ENCODE data around the gene ZNF423.
"Not testable (repeated sequence)": the region's sequence is repeated elsewhere in the genome, so short reads cannot be mapped to it uniquely, and the experiment has no call there.

The ZNF423 gene

DNA sequence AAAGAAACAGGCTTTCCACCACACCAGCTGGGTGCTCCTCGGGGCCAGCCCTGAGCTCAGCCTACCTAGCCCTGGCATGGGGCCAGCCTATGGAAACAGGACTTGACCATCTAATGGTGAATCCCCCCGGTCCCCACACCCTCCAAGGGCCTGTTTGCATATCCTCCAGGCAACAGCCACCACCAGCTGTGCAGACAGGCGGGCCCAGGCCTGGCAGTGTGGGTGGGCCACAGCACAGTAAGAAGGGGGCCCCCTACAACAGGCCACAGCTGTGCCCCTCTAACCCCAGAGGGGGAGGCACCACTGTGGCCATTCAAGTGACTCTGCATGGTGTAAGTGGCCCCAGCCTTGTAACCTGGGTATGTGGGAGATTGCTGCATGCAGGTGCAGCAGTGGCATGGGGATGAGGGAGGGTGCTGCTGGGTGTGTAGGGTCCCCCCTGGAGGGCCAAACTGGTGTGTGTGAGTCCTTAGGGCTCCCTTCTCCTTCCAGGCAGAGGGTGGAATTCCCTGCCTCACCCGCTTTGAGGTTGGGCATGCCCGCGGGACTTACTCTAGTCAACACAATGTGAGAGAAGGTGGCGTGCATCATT lies 334.1 kb downstream of the ZNF423 start:
- no peak for DNase-seq

DNA sequence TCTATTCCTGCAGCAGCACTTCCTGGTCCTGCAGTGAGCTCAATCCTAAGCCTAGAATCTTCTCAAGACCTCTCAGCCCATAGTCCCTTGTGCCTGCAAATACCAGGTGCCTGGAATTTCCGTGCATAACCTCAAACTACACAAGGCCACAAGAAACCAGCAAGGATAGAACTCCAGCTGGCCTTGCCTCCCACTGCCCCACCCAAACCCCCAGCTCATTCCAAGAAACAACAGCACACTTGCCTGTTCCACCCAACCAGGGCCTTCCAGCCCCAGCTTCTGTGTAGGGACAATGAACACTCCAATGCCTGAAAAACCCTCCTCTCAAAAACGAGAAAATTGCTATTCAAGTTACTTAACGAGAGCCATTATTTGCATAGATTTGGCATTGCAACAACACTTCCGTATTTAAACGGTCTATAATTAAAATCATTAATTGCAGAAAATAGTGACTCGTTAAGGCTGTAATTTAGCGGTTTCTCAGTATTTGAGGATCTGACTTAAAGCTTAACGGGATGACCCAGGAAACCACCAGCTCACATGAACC lies 335.3 kb downstream of the ZNF423 start:
- no peak for DNase-seq

DNA sequence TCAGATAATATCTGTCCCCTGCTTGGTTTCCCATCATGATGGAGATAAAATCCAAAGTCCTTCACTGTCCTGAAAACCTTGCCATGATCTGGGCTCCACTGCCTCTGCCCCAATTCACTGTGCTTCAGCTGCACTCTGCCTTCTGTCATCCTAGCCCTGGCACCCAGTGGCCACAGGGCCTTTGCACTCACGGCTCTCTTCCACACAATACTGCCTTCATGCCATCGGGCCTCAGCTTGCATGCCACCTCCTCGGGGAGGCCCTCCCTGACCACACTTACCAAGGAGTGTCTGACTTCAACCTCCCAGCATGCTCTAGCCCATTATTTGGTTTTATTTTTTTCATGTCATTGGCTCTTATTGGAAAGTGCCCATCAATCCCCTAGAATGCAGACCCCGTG lies 336.2 kb downstream of the ZNF423 start:
- DNase-seq = no peak

DNA sequence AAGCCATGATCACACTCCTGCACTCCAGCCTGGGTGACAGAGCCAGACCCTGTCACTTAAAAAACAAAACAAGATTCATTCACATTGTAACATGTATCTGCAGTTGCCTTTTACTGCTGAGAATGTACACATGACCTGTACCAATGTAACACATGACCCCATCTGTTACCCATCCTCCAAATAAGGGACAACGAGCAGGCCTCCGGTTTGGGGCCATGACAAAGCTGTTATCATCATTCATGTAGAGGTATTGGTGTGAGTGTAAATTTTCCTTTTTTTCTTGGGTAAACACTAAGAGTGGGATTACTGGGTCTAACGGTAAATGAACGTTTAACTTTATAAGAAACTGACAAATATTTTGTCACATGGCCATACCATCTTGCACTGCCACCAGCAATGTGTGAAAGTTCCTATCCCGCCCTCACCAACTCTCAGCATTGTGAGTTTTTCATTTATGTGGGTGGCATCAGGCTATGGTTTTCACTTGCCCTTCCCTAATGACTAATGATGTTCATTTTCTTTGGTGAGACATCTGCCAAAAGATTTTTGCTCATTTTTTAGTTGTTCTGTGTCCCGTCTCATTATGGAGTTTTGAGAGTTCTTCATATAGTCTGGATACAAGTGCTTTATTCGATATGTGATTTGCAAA lies 336.8 kb downstream of the ZNF423 start:
- no peak for DNase-seq

DNA sequence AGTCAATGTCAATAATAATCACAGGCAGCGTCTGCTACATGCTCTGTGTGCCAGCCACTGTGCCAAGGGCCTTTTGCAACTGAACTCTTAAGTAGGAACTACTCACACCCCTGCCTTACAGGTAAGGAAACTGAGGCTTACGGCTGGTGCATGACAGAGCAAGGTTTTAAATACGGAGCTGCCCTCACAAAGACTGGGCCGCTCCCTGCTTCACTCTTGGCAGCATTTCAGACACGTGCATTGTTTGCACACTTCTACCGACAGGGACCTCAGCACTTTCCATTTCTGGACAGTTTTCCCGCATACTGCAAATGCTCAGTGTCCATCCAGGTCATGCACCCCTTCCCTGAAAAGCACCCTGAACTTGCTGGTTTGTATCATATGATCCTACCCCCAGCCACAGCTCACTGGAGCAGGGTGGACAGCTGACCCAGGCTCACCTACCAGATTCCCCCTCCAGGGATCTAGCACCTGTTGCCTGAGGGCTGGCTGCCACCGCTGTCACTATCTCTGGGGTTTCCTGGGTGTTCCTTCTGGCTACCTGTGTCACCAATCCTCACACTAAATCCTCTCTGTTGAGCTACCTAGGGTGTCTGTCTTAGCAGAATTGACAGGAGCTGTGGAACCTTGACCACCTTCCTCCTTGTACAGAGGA lies 339.4 kb downstream of the ZNF423 start:
- DNase-seq = no peak

DNA sequence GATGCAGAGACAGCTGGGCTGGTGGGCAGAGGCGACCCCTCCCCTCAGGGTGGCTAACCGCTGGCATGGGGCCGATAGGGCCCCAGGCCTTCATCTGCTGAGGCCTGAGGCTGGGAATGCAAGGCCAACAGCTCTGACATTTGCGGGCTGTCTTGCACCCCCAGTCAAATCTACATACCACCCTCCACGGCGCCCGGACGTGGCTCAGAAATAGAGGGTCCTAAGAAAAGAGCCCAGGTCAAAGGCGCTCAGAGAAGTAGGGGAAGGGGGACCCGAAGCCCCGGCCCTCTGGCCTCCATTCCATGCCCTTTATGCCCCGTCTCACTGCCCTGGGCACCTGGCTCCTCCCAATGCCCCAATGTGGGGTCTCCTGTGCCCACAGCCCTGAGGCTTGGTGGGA lies 340.1 kb downstream of the ZNF423 start:
- no peak for DNase-seq

DNA sequence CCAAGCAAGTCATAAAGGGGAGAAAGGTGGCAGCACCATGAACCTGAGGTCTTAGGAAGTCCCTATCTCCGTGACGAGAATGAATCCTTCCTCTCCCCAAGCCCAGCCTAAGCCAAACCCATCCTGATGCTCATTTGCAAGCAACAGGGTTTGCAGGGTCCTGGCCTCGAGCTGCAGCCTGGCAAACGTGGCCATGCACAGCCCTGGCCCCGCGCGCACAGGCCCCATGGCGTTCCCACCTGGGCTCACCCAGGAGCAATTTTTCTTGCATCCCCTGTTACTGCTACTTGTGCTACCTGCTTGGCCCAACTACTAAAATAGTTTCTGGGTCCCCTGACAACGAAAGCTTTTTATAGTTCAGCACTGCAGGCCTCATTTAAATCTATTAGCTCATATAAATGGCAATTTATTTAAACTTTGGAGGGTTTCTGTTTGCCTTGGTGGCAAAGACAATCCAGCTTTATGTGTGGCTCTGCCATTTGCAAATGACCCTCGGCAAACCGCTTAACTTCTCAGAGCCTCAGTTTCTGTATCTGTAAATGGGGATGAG lies 340.8 kb downstream of the ZNF423 start:
- DNase-seq = no peak

DNA sequence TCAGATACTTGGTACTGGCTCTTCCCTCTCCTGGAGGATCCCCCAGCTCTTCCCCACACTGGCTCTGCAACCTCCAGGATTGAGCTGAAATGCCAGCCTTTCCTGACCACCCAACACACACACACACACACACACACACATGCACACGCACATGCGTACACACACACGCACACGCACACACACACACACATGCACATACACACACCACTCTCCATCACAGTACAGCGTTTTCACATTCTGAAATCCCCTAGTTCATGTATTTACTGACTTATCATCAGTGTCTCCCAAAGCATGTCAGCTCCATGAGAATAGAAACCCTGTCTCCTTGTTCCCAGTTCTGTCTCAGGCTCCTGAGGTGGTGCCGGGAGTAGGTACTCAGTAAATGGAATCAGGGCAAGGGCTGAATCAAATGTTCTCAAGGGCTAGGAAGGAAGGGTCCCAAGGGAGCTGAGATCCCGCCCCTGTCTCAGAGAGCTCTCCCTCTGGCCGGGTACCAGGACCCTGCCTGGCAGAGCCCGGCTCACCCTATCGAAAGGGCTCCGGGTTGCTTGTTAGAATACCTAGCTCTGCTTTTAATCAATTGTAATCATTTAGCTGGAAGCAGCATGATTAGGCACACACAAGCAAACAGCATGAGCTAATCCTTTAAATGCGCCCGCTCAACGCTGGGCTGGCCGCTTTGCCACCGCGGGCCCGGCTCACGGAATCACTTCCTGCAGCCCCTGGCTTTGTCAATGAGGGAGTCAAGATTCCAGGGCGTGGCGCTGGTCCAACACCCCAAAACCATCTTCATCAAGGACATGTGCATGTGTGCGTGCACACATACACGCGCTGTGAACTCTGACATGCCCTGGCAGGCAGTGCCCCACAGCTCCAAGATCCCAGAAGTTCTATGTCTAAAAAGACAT lies 341.6 kb downstream of the ZNF423 start:
- DNase-seq = no peak

DNA sequence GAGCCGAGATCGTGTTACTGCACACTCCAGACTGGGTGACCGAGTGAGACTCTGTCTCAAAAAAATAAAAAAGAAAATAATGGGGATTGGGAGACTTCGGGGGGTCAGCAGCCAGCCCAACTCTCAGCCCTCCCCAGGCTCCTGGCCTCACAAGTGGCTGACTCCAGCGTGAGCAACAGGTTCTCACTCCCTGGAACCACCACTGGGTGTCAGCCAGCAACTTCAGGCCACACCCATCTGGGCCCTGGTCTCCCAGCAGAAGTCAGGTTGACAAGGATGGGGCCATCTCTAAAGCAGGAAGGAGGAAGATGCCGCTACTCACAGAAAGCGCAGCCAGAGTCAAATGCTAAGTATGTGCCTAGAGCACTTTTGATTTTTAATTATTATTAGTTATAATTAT lies 342.9 kb downstream of the ZNF423 start:
- DNase-seq = no peak

DNA sequence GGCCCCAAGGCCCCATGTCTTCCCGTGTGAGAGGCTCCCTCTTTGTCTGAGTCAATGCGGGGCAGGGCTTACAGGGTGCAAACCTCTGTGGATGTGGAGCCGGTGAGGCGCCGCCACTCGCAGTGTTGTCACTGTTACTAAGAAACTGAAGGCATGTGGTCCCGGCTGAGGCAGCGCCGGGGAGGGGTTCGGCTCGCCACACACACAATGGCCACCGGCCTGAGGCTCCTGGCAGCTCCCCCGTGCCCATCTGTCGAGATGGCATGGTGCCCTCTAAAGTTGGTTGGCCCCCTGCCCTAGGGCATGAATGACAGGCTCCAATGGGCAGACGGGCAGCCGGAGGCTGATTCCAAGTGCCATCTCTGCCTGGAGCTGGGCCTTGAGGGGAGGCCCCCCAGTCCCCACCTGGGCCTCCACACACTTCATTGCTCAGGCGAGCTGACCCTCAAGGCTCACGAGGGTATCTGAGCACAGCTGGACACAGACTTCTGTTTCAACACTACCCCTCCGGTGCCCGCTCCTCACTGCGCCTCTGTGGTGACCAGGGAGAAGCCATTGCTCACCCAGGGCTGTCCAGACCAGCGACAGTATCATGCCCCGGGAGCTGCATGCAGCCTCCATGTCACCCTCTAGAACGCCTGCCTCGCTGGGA lies 345.1 kb downstream of the ZNF423 start:
- no peak for DNase-seq

DNA sequence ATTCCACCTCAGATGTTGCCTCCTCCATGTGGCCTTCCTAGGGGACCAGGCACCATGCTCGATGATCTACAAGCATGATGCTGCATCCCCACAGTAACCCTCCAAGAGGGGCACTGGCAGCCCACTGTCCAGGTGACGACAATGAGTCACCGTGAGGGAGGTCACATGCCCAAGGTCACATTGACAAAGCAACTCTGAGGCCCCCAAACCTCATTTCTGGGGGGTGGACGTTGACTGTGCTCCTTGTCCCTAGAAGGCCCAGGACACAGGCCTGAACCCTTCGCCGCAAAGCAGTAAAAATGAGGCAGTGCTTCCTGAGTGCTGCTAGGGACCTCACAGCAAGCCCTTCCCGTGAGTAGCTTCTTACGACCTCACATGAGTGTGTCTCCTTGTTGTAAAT lies 345.8 kb downstream of the ZNF423 start:
- DNase-seq = no peak

DNA sequence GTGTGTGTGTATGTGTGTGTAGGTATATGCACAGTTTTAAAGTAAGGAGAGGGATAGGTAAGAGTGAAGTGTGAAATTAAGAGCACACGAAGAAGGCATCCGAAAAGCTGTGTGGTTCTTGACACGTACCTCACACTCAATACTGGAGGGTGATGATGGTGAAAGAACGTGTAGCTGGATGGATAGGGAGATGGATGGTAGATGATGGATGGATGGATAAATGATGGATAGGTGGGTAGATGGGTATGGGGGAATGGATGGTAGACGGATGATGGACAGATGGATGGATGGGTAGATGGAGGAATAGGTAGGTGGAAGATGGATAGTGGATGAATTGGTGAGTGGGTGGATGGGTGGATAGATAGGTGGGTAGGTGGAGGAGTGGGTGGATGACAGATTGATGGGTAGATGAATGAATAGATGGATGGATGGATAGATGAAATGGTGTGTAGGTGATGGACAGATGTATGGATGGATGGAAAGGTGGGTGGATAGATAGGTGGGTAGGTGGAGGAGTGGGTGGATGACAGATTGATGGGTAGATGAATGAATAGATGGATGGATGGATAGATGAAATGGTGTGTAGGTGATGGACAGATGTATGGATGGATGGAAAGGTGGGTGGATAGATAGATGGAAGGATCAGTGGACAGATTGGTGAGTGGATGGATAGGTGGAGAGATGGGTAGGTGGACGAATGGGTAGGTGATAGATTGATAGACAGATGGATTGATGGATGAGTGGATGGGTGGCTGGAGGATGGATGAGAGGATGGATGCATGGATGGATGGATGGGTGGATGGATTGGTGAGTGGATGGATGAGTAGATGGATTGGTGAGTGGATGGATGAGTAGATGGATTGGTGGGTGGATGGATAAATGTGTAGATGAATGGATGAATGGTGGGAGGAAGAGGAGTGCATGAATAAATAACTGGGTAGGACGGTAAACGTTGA lies 349.6 kb downstream of the ZNF423 start:
- DNase-seq = not testable (repeated sequence)

DNA sequence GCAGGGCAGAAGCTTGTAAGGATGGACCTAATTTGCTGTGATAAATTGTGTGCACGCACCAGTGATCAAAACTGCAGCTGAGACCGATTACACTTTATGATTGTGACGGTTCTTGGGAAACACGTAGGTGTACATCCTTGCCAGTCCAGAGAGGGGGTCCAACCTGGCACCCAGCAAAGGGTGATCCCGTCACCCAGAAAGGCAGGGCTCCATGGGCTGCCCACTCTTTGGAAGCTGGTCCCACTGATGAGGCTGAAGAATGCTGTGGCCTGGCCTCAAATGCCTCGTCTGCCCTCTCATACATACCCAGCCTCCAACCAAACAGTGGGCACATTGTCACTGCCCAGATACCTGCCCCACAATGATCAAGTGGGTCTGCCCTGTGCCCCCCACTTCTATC lies 350.4 kb downstream of the ZNF423 start:
- DNase-seq = no peak

DNA sequence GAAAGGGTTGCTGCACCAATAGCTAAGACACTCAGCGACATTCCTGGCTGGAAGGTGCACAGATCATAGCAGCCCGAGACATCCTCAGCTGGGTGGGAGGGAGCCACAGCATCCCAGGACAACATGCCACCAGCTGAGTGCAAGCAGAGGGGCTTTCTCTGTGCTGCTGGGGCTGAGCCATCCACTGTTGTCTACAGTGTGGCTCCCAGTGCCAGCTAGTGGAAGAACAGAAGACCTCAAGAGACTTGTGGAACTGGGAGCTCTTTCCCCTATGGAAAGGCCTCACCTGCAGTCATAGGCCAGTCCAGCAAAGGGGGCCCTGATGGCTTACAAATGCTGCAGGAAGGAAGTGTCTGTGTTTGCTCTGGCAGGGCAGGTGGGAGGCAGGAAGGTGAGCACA lies 351.3 kb downstream of the ZNF423 start:
- DNase-seq = no peak

DNA sequence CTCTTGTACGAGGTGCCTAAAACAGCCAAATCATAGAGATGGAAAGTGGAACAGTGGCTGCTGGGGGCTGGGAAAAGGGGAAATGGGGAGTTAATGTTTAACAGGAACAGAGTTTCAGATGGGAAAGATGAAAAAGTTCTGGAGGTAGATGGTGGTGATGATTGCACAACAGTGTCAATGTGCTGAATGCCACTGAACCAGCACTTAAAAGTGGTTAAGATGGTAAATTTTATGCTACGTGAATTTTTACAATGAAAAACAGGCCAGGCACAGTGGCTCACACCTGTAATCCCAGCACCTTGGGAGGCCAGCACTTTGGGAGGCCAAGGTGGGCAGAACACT lies 351.9 kb downstream of the ZNF423 start:
- no peak for DNase-seq

DNA sequence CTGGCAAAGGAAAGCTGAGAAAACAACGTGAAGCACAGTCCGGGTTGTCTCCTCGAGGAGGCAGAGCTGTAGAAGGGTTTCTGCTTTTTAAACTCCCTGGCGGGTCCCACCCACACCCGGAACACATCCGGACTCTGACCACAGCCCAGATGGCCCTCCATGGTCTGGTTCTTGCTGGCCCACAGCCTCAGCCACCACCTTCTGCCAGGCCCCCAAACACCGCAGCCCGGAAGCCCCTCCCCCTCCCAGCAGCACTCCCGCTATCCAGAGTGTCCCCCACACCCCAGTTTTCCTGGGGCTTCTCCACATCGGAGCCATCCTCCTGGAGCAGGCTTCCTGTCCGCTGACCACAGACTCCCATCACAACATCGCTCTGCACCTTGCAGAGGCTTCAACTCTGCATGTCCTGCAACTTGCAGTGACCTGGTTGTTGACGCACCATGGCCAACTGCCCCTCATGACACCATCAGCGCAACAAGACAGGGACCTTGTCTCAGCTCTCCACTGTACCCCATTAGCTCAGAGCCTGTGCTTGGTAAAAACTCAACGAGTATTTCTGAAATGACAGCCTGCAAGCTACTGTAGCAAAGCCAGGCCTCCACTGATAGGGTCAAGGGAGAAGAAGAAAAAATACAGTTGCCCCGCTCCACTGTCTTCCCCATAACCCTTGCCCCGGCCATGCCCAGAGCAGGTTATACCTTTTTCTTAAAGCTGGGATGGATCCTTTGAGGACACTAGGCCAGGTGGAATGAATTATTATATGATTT lies 352.5 kb downstream of the ZNF423 start:
- DNase-seq = no peak

DNA sequence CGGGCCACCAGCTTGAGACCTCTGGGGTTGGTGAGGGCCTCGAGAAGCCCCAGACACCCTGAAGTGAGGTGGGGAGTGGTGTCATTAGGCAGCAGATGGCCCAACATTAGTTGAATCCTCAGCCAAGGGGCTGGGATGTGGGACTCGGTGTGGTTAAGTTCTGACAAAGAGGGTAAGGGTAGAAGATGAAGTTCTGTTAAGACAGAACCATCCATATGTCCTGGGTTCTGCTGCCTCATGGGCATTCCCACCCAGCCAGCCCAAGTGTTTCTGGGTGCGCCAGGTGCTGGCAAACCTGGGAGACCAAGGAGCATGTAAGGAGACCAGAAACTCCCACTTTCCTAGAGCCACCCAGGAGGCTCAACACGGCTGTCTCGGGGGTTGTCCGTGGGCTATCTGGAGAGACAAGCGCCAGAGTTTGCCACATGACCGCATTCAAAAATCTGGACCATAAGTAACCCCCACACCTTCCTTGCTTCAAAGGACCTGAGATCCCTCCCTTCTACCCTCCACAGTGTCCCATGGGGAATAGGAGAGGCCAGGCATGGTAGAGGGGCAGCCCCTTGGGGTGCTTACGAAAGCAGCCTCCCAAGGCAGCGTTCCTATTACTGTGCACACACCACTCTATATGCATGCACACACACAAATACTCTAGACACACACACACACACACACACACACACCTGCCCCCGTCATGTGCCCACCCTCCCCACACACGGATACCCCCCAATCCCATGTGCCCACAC lies 353.6 kb downstream of the ZNF423 start:
- no peak for DNase-seq

DNA sequence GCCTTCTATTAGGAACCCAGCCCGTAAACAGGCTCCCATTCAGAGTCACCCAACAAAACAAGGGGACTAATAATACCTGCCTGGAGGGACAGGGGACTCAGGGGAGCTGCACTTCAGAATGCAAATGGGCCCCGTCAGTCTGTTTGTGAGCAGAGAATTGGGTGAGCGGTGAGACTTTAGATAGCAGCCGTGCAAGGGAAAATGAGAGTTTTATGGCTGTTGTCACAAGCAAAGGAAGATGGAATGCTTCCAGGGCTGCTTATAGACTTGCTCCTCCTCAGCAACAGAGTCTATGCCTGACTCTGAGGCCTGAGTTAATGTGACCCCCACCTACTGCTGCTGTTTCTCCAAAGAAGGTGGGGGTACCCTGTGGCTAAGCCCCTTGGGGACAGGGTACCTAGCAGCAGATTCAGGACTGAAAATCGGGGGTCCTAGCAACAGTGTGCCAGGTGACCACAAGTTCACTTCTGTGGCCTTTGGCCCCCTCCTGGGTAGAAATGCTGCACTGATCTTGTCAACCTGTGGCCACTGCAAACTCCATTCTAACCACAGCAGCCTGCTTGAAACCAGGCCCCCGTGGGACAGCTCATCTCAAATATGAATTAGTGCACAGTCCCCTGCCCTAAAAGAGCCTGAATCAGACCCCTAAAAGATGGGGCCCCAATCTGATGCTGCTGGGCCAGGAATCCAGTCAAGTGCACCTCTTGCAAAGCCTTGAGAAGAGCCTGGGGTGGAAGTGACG lies 355.9 kb downstream of the ZNF423 start:
- no peak for DNase-seq

DNA sequence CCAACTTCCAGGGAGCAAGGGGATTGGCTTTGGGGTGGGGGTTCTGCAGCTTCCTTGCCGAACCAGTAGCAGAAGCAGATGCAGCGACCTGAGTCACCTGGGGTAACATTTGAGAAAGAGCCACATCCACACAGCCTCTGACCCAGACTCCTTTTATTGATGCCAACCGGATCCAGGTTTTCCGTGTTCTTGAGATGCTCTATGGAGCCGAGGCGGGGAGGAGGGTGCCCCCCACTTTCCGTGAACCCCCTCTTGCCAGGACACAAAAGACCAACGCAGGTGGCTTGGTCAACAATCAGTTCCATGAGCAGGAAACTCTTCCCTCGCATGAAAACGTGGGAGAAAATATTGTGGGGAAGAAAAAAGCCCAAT lies 356.5 kb downstream of the ZNF423 start:
- DNase-seq = no peak

Data from SHP77 (cell line).